SK-N-SH treated with all-trans-retinoic acid at 6 μM for 48 hours (cell line): Measurements from ENCODE around the gene LRRC25.

Source experiments
- ATAC-seq: fragments of 200-7000 bp; cut with Tn5 transposase; 3 replicates; pipeline ENCODE4 v1.9.1; 2020; ENCODE audit warnings: mild to moderate bottlenecking, moderate library complexity
- ARNTL ChIP-seq: fragments of 450-650 bp; formaldehyde crosslinking; IDR thresholded peaks from 2 replicates; pipeline ENCODE4 v1.5.0; 2020; ENCODE audit warnings: low read depth, mild to moderate bottlenecking, moderate library complexity, borderline replicate concordance
- CREB5 ChIP-seq: fragments of 250-450 bp; sonication (Bioruptor Pico); IDR thresholded peaks from 2 replicates; pipeline ENCODE4 v1.5.1; 2020; ENCODE audit warnings: low read depth, mild to moderate bottlenecking, moderate library complexity
- CSDC2 ChIP-seq: fragments of 250-450 bp; sonication (Bioruptor Pico); IDR thresholded peaks from 2 replicates; pipeline ENCODE4 v1.5.0; 2020; ENCODE audit warnings: mild to moderate bottlenecking, moderate library complexity
- CSRNP3 ChIP-seq: fragments of 250-450 bp; sonication (Bioruptor Pico); IDR thresholded peaks from 2 replicates; pipeline ENCODE4 v1.5.1; 2021; ENCODE audit warnings: mild to moderate bottlenecking, moderate library complexity
- ESRRG ChIP-seq: fragments of 250-450 bp; sonication (Bioruptor Pico); IDR thresholded peaks from 2 replicates; pipeline ENCODE4 v1.6.1; 2021; ENCODE audit warnings: mild to moderate bottlenecking
- GLIS3 ChIP-seq: fragments of 250-450 bp; sonication (Bioruptor Pico); IDR thresholded peaks from 2 replicates; pipeline ENCODE4 v1.5.0; 2020; ENCODE audit warnings: mild to moderate bottlenecking, moderate library complexity
- OSR1 ChIP-seq: fragments of 250-450 bp; sonication (Bioruptor Pico); IDR thresholded peaks from 2 replicates; pipeline ENCODE4 v1.8.0; 2022; ENCODE audit warnings: moderate library complexity, mild to moderate bottlenecking, inconsistent platforms
- PATZ1 ChIP-seq: fragments of 250-450 bp; sonication (Bioruptor Pico); IDR thresholded peaks from 2 replicates; pipeline ENCODE4 v1.8.0; 2020; ENCODE audit warnings: mild to moderate bottlenecking, moderate library complexity, borderline replicate concordance
- POU6F1 ChIP-seq: fragments of 250-450 bp; sonication (Bioruptor Pico); IDR thresholded peaks from 2 replicates; pipeline ENCODE4 v1.8.0; 2021; ENCODE audit warnings: low read depth, mild to moderate bottlenecking, moderate library complexity, borderline replicate concordance
- RARB ChIP-seq: fragments of 250-450 bp; sonication (Bioruptor Pico); IDR thresholded peaks from 2 replicates; pipeline ENCODE4 v1.8.0; 2021; ENCODE audit warnings: mild to moderate bottlenecking, moderate library complexity
- SNAI2 ChIP-seq: fragments of 250-450 bp; sonication (Bioruptor Pico); IDR thresholded peaks from 2 replicates; pipeline ENCODE4 v1.5.0; 2020; ENCODE audit warnings: mild to moderate bottlenecking, moderate library complexity
- TSHZ2 ChIP-seq: fragments of 250-450 bp; sonication (Bioruptor Pico); IDR thresholded peaks from 2 replicates; pipeline ENCODE4 v1.5.0; 2020; ENCODE audit warnings: mild to moderate bottlenecking, moderate library complexity
- ZC3H10 ChIP-seq: fragments of 250-450 bp; sonication (Bioruptor Pico); IDR thresholded peaks from 2 replicates; pipeline ENCODE4 v1.5.1; 2021; ENCODE audit warnings: mild to moderate bottlenecking, moderate library complexity
- ZFP3 ChIP-seq: fragments of 250-450 bp; sonication (Bioruptor Pico); IDR thresholded peaks from 2 replicates; pipeline ENCODE4 v1.5.0; 2020; ENCODE audit warnings: mild to moderate bottlenecking, moderate library complexity
- ZFP30 ChIP-seq: fragments of 450-650 bp; formaldehyde crosslinking; IDR thresholded peaks from 2 replicates; pipeline ENCODE4 v1.5.0; 2022; ENCODE audit warnings: mild to moderate bottlenecking, moderate library complexity
- ZNF565 ChIP-seq: fragments of 450-650 bp; formaldehyde crosslinking; conservative IDR thresholded peaks from 2 replicates; pipeline ENCODE4 v1.5.0; 2020; ENCODE audit warnings: low read depth, mild to moderate bottlenecking, moderate library complexity
- ZNF70 ChIP-seq: fragments of 450-650 bp; formaldehyde crosslinking; IDR thresholded peaks from 2 replicates; pipeline ENCODE4 v1.5.0; 2020; ENCODE audit warnings: mild to moderate bottlenecking, moderate library complexity

Gene LRRC25

GRCh38 chr19:18392926-18393325, 4.5 kb downstream of the LRRC25 start (continued):
- TF ChIP-seq POU6F1 (CRISPR knock-in tag) (no peak), SNAI2 (CRISPR knock-in tag) (no peak), ZC3H10 (no peak), RARB (CRISPR knock-in tag) (no peak), ZFP30 (CRISPR knock-in tag) (no peak), OSR1 (CRISPR knock-in tag) (no peak), CSRNP3 (no peak), ARNTL (CRISPR knock-in tag) (no peak), ZFP3 (no peak), ESRRG (CRISPR knock-in tag) (no peak)
- TF ChIP-seq, all 23 proteins: peak for 0

GRCh38 chr19:18392417-18392816, 5.0 kb downstream of the LRRC25 start:
- TF ChIP-seq ARNTL (CRISPR knock-in tag) (no peak), OSR1 (CRISPR knock-in tag) (no peak)
- no peak for ATAC-seq

- TF ChIP-seq ZNF70 (CRISPR knock-in tag) = no peak
- TF ChIP-seq ZFP3 = 0 out of 2 replicates have a peak, but pooled peaks have one; percentile 55
- no peak for TF ChIP-seq SNAI2 (CRISPR knock-in tag)
- TF ChIP-seq TSHZ2 = no peak
- TF ChIP-seq RARB (CRISPR knock-in tag) = no peak
- TF ChIP-seq, all 23 proteins: peak for 1
- no peak for ATAC-seq
Measured at GRCh38 chr19:18391509-18392075, 5.8 kb downstream of the LRRC25 start.

- peak; percentile 100 for TF ChIP-seq ZFP3
- TF ChIP-seq PATZ1 (CRISPR knock-in tag) = 0 out of 2 replicates have a peak, but pooled peaks have one; percentile 13
- no peak for TF ChIP-seq ESRRG (CRISPR knock-in tag)
- TF ChIP-seq GLIS3 (CRISPR knock-in tag) = peak; percentile 62; the same call in 1 of the 2 replicates
- no peak for TF ChIP-seq CREB5 (CRISPR knock-in tag)
- TF ChIP-seq ZFP30 (CRISPR knock-in tag) = no peak
- TF ChIP-seq, all 23 proteins: peak for 3
- no peak for ATAC-seq
Measured at GRCh38 chr19:18390065-18390907, 7.1 kb downstream of the LRRC25 start.

- ATAC-seq = no peak
- TF ChIP-seq OSR1 (CRISPR knock-in tag) (no peak), SNAI2 (CRISPR knock-in tag) (no peak), TSHZ2 (no peak), ZFP30 (CRISPR knock-in tag) (no peak), ZNF565 (no peak), RARB (CRISPR knock-in tag) (no peak), CSDC2 (no peak), ARNTL (CRISPR knock-in tag) (no peak), POU6F1 (CRISPR knock-in tag) (no peak)
Measured at GRCh38 chr19:18389726-18390064, 7.7 kb downstream of the LRRC25 start.
